Activated T-cell treated with anti-CD3 and anti-CD28 coated beads, Interleukin-2, amount 50 U/mL, for 4 hours (primary cell): ENCODE measurements around the gene DPH6. TPM values are rescaled to one million over a fixed set of nuclear protein-coding genes. Genes with fewer than 3 reads are reported as not detected.

Source experiments
- ATAC-seq, 2 donors: fragments of 200-7000 bp; cut with Tn5 transposase; one replicate each; pipeline ENCODE4 v1.10.0; 2021
- DNase-seq: peaks from one replicate; pipeline ENCODE4 v3.0.0-alpha.2; 2020
- H3K27me3 Mint-ChIP-seq: one replicate; pipeline ENCODE4 v1.8.0; 2021; ENCODE audit warnings: low read depth, mixed read lengths
- H3K36me3 Mint-ChIP-seq: one replicate; pipeline ENCODE4 v1.8.0; 2022; ENCODE audit warnings: mixed read lengths; ENCODE audit not compliant: insufficient read depth
- H3K4me1 Mint-ChIP-seq: one replicate; pipeline ENCODE4 v1.8.0; 2021; ENCODE audit warnings: low read depth, mixed read lengths
- H3K4me3 Mint-ChIP-seq: one replicate; pipeline ENCODE4 v1.8.0; 2021; ENCODE audit warnings: mild to moderate bottlenecking, moderate library complexity, mixed read lengths
- H3K9me3 Mint-ChIP-seq: one replicate; pipeline ENCODE4 v1.8.0; 2021; ENCODE audit warnings: mixed read lengths
- total RNA-seq, 3 donors: library from RNA; stranded (reverse); gene quantifications; one replicate each; pipeline ENCODE4 v1.2.1, GENCODE V29; 2021

DPH6 gene
- total RNA-seq, 3 donors from 2014 or later: 11.9 to 17.2 (median 12.5) TPM

- no peak for ATAC-seq
- Mint-ChIP-seq H3K27me3 (peaks cover 2% of the 10 kb centered on the region), H3K9me3 (no peaks in the 10 kb centered on the region), H3K36me3 (no peaks in the 10 kb centered on the region), H3K4me3 (no peak overlapping the region), H3K4me1 (no peaks in the 10 kb centered on the region)
- DNase-seq: no peak
Measured at GRCh38 chr15:35555244-35555643, 9.3 kb upstream of the DPH6 start.

- DNase-seq: no peak
- Mint-ChIP-seq H3K4me1 (peaks cover 4% of the 10 kb centered on the region), H3K36me3 (no peaks in the 10 kb centered on the region), H3K9me3 (no peaks in the 10 kb centered on the region), H3K27me3 (no peaks in the 10 kb centered on the region), H3K4me3 (no peak overlapping the region)
- ATAC-seq: no peak
Measured at GRCh38 chr15:35550957-35551356, 5.0 kb upstream of the DPH6 start.

GRCh38 chr15:35549567-35549966 lies 3.6 kb upstream of the DPH6 start:
- no peaks in the 10 kb centered on the region for H3K27me3 Mint-ChIP-seq
- ATAC-seq: no peak
- no peak overlapping the region for H3K4me3 Mint-ChIP-seq
- H3K9me3 Mint-ChIP-seq: no peaks in the 10 kb centered on the region
- H3K4me1 Mint-ChIP-seq: peaks cover 13% of the 10 kb centered on the region
- no peak for DNase-seq
- no peaks in the 10 kb centered on the region for H3K36me3 Mint-ChIP-seq

- ATAC-seq (no peak), DNase-seq (no peak)
- Mint-ChIP-seq H3K4me3 (no peak overlapping the region), H3K36me3 (no peaks in the 10 kb centered on the region), H3K4me1 (peaks cover 13% of the 10 kb centered on the region), H3K27me3 (no peaks in the 10 kb centered on the region), H3K9me3 (no peaks in the 10 kb centered on the region)
Measured at GRCh38 chr15:35548435-35548834, 2.5 kb upstream of the DPH6 start.

- no peaks in the 10 kb centered on the region for H3K9me3 Mint-ChIP-seq
- H3K27me3 Mint-ChIP-seq: no peaks in the 10 kb centered on the region
- no peak overlapping the region for H3K4me3 Mint-ChIP-seq
Measured at GRCh38 chr15:35547775-35548364, 1.9 kb upstream of the DPH6 start.

GRCh38 chr15:35546511-35547381 lies 781 bp upstream of the DPH6 start:
- DNase-seq (no peak), ATAC-seq (no peak)
- no peaks in the 10 kb centered on the region for H3K36me3 Mint-ChIP-seq
- no peaks in the 10 kb centered on the region for H3K27me3 Mint-ChIP-seq
- H3K4me1 Mint-ChIP-seq: peaks cover 13% of the 10 kb centered on the region
- no peaks in the 10 kb centered on the region for H3K9me3 Mint-ChIP-seq
- H3K4me3 Mint-ChIP-seq: peak overlapping the region; percentile 90

More at GRCh38 chr15:35547775-35548364, 1.9 kb upstream of the DPH6 start:
- no peaks in the 10 kb centered on the region for H3K36me3 Mint-ChIP-seq
- ATAC-seq: no peak
- DNase-seq: no peak
- peaks cover 13% of the 10 kb centered on the region for H3K4me1 Mint-ChIP-seq

- ATAC-seq (peak in 1 of 2 donors; percentile 11), DNase-seq (no peak)
- H3K4me1 Mint-ChIP-seq: peaks cover 13% of the 10 kb centered on the region
- no peaks in the 10 kb centered on the region for H3K27me3 Mint-ChIP-seq
- peak overlapping the region; percentile 90 for H3K4me3 Mint-ChIP-seq
- H3K9me3 Mint-ChIP-seq: no peaks in the 10 kb centered on the region
- peaks cover 2% of the 10 kb centered on the region for H3K36me3 Mint-ChIP-seq
Measured at GRCh38 chr15:35545316-35545823, 595 bp downstream of the DPH6 start.

- Mint-ChIP-seq H3K36me3 (peaks cover 8% of the 10 kb centered on the region), H3K4me1 (peaks cover 9% of the 10 kb centered on the region), H3K4me3 (no peak overlapping the region), H3K9me3 (no peaks in the 10 kb centered on the region), H3K27me3 (no peaks in the 10 kb centered on the region)
- DNase-seq: no peak
- no peak for ATAC-seq
Measured at GRCh38 chr15:35540885-35541284, 5.1 kb downstream of the DPH6 start.

- Mint-ChIP-seq H3K27me3 (no peaks in the 10 kb centered on the region), H3K4me3 (no peak overlapping the region), H3K9me3 (no peaks in the 10 kb centered on the region), H3K4me1 (peaks cover 5% of the 10 kb centered on the region), H3K36me3 (peaks cover 9% of the 10 kb centered on the region)
- ATAC-seq: no peak
- DNase-seq: no peak
Measured at GRCh38 chr15:35540021-35540420, 5.9 kb downstream of the DPH6 start.

- Mint-ChIP-seq H3K27me3 (no peaks in the 10 kb centered on the region), H3K4me1 (peaks cover 3% of the 10 kb centered on the region), H3K36me3 (peaks cover 32% of the 10 kb centered on the region), H3K9me3 (no peaks in the 10 kb centered on the region), H3K4me3 (no peak overlapping the region)
- no peak for ATAC-seq
- DNase-seq: no peak
Measured at GRCh38 chr15:35535365-35535916, 10.5 kb downstream of the DPH6 start.

- no peak overlapping the region for H3K4me3 Mint-ChIP-seq
- DNase-seq: no peak
- H3K9me3 Mint-ChIP-seq: peaks cover 8% of the 10 kb centered on the region
- H3K36me3 Mint-ChIP-seq: peaks cover 48% of the 10 kb centered on the region
- H3K4me1 Mint-ChIP-seq: peaks cover 3% of the 10 kb centered on the region
- no peaks in the 10 kb centered on the region for H3K27me3 Mint-ChIP-seq
- ATAC-seq: no peak
Measured at GRCh38 chr15:35533130-35534110, 12.5 kb downstream of the DPH6 start.

- no peak for ATAC-seq
Measured at GRCh38 chr15:35530698-35531097, 15.3 kb downstream of the DPH6 start.

GRCh38 chr15:35529784-35530183 lies 16.2 kb downstream of the DPH6 start:
- DNase-seq (no peak), ATAC-seq (no peak)
- Mint-ChIP-seq H3K27me3 (no peaks in the 10 kb centered on the region), H3K9me3 (peaks cover 8% of the 10 kb centered on the region), H3K4me1 (peaks cover 2% of the 10 kb centered on the region), H3K4me3 (no peak overlapping the region), H3K36me3 (peaks cover 44% of the 10 kb centered on the region)

More at GRCh38 chr15:35530698-35531097, 15.3 kb downstream of the DPH6 start:
- no peak for DNase-seq
- peaks cover 3% of the 10 kb centered on the region for H3K4me1 Mint-ChIP-seq
- H3K27me3 Mint-ChIP-seq: no peaks in the 10 kb centered on the region
- H3K9me3 Mint-ChIP-seq: peaks cover 8% of the 10 kb centered on the region
- peaks cover 47% of the 10 kb centered on the region for H3K36me3 Mint-ChIP-seq
- no peak overlapping the region for H3K4me3 Mint-ChIP-seq

- DNase-seq: no peak
- Mint-ChIP-seq H3K4me3 (no peak overlapping the region), H3K4me1 (peaks cover 2% of the 10 kb centered on the region), H3K9me3 (no peaks in the 10 kb centered on the region), H3K27me3 (no peaks in the 10 kb centered on the region), H3K36me3 (peaks cover 4% of the 10 kb centered on the region)
- no peak for ATAC-seq
Measured at GRCh38 chr15:35522061-35522460, 23.9 kb downstream of the DPH6 start.
